ENCODE results near the gene SLC6A5. TPM values are rescaled to one million over a fixed set of nuclear protein-coding genes. Genes with fewer than 3 reads are reported as not detected.

The SLC6A5 gene
- total and polyA plus RNA-seq, 2 of the 8 experiments (the other 6 are each of a cell fraction or from before 2014, with no cell fraction given) = not detected

GRCh38 chr11:20597680-20598484, 1.5 kb upstream of the SLC6A5 start (continued):
- no peak for TF ChIP-seq JUN (IDR thresholded peaks at IDR 0.05; ENCODE audit: low read depth, low read length)
- no peak for TF ChIP-seq SP1 (IDR thresholded peaks at IDR 0.05; ENCODE audit: low read depth, low read length)
